ENCODE data around the gene SFMBT2.

GRCh38 chr10:7195118-7195517, 215.7 kb downstream of the SFMBT2 start:
- TF ChIP-seq POLR2A (IDR thresholded peaks at IDR 0.05; ENCODE audit: low read depth, low read length), result no peak
- no peak for TF ChIP-seq RFX5 (IDR thresholded peaks at IDR 0.05; ENCODE audit: low read depth, low read length)
- no peak for TF ChIP-seq CTCF (conservative IDR thresholded peaks at IDR 0.05; ENCODE audit: low read depth, low read length)

Data from IMR-90 (cell line).